Trophoblast cell (in vitro differentiated cells and primary cell): Measurements from ENCODE around the gene MUC5B.

Experiments used
- DNase-seq, 2 donors: peaks; one replicate each; pipeline ENCODE4 v3.0.0-alpha.2; 2016
- H2AFZ ChIP-seq: 2 replicates; pipeline ENCODE4 v1.6.1; 2013; ENCODE audit warnings: low read length, moderate library complexity, mild to moderate bottlenecking; ENCODE audit not compliant: insufficient read depth, poor library complexity
- H2AK5ac ChIP-seq: 2 replicates; pipeline ENCODE4 v1.6.1; 2013; ENCODE audit warnings: mild to moderate bottlenecking, low read length
- H2BK120ac ChIP-seq: 2 replicates; pipeline ENCODE4 v1.6.1; 2013; ENCODE audit warnings: low read length, mild to moderate bottlenecking, moderate library complexity; ENCODE audit not compliant: insufficient read depth, poor library complexity
- H2BK12ac ChIP-seq: 2 replicates; pipeline ENCODE4 v1.6.1; 2013; ENCODE audit warnings: mild to moderate bottlenecking, low read length, moderate library complexity
- H2BK5ac ChIP-seq: 2 replicates; pipeline ENCODE4 v1.6.1; 2013; ENCODE audit warnings: low read length, low read depth, moderate library complexity, mild to moderate bottlenecking; ENCODE audit not compliant: poor library complexity
- H3K14ac ChIP-seq: 2 replicates; pipeline ENCODE4 v1.6.1; 2013; ENCODE audit warnings: mild to moderate bottlenecking, low read length
- H3K18ac ChIP-seq: 2 replicates; pipeline ENCODE4 v1.6.1; 2013; ENCODE audit warnings: mild to moderate bottlenecking, low read length
- H3K23ac ChIP-seq: 2 replicates; pipeline ENCODE4 v1.6.1; 2013; ENCODE audit warnings: low read length
- H3K27ac ChIP-seq: 2 replicates; pipeline ENCODE4 v1.5.1; 2013; ENCODE audit warnings: low read depth, mild to moderate bottlenecking, inconsistent platforms, low read length, moderate library complexity
- H3K27me3 ChIP-seq: 2 replicates; pipeline ENCODE4 v1.6.1; 2013; ENCODE audit warnings: inconsistent platforms, mild to moderate bottlenecking, low read length, moderate library complexity; ENCODE audit not compliant: insufficient read depth
- H3K36me3 ChIP-seq, 2 experiments: 1 replicate in 1 of 2; 2 replicates in 1 of 2; pipeline ENCODE4 v1.6.1; 2013; ENCODE audit warnings: low read length in 2 of 2, mild to moderate bottlenecking in 2 of 2, moderate library complexity in 1 of 2; ENCODE audit not compliant: insufficient read depth in 2 of 2, control insufficient read depth in 1 of 2
- H3K4ac ChIP-seq: 2 replicates; pipeline ENCODE4 v1.6.1; 2013; ENCODE audit warnings: low read depth, mild to moderate bottlenecking, low read length, moderate library complexity
- H3K4me1 ChIP-seq, 2 experiments: 1 replicate in 1 of 2; 2 replicates in 1 of 2; pipeline ENCODE4 v1.6.1; 2013; ENCODE audit warnings: low read length in 2 of 2, mild to moderate bottlenecking in 2 of 2, moderate library complexity in 1 of 2; ENCODE audit not compliant: insufficient read depth in 2 of 2, control insufficient read depth in 1 of 2
- H3K4me2 ChIP-seq: 2 replicates; pipeline ENCODE4 v1.6.1; 2013; ENCODE audit warnings: inconsistent platforms, mild to moderate bottlenecking, low read length, moderate library complexity
- H3K4me3 ChIP-seq: 2 replicates; pipeline ENCODE4 v1.5.1; 2013; ENCODE audit warnings: mild to moderate bottlenecking, low read depth, low read length, inconsistent platforms
- H3K79me1 ChIP-seq: one replicate; pipeline ENCODE4 v1.6.1; 2013; ENCODE audit warnings: low read length
- H3K79me2 ChIP-seq: 2 replicates; pipeline ENCODE4 v1.6.1; 2013; ENCODE audit warnings: low read length, mild to moderate bottlenecking; ENCODE audit not compliant: control insufficient read depth, insufficient read depth, poor library complexity
- H3K9ac ChIP-seq: 2 replicates; pipeline ENCODE4 v1.6.1; 2013; ENCODE audit warnings: mild to moderate bottlenecking, low read length
- H3K9me3 ChIP-seq: 2 replicates; pipeline ENCODE4 v1.6.1; 2013; ENCODE audit warnings: low read depth, mild to moderate bottlenecking, control low read depth, inconsistent platforms, low read length; ENCODE audit not compliant: insufficient read depth
- H4K12ac ChIP-seq: 2 replicates; pipeline ENCODE4 v1.6.1; 2013; ENCODE audit warnings: low read depth, mild to moderate bottlenecking, low read length, moderate library complexity
- H4K8ac ChIP-seq: 2 replicates; pipeline ENCODE4 v1.6.1; 2013; ENCODE audit warnings: low read depth, mild to moderate bottlenecking, low read length, moderate library complexity
- H4K91ac ChIP-seq: one replicate; pipeline ENCODE4 v1.6.1; 2013; ENCODE audit warnings: low read depth, mild to moderate bottlenecking, low read length, moderate library complexity
- WGBS: extraction: QIAGEN DNeasy Blood & Tissue Kit; methylation state at CpG from one replicate; pipeline ENCODE4 v1.1.7; 2013; ENCODE audit warnings: missing lambda C conversion rate; ENCODE audit not compliant: insufficient read length, insufficient coverage; ENCODE audit errors: extremely low coverage; 5-methylcytosine and 5-hydroxymethylcytosine counted together

MUC5B gene

DNA sequence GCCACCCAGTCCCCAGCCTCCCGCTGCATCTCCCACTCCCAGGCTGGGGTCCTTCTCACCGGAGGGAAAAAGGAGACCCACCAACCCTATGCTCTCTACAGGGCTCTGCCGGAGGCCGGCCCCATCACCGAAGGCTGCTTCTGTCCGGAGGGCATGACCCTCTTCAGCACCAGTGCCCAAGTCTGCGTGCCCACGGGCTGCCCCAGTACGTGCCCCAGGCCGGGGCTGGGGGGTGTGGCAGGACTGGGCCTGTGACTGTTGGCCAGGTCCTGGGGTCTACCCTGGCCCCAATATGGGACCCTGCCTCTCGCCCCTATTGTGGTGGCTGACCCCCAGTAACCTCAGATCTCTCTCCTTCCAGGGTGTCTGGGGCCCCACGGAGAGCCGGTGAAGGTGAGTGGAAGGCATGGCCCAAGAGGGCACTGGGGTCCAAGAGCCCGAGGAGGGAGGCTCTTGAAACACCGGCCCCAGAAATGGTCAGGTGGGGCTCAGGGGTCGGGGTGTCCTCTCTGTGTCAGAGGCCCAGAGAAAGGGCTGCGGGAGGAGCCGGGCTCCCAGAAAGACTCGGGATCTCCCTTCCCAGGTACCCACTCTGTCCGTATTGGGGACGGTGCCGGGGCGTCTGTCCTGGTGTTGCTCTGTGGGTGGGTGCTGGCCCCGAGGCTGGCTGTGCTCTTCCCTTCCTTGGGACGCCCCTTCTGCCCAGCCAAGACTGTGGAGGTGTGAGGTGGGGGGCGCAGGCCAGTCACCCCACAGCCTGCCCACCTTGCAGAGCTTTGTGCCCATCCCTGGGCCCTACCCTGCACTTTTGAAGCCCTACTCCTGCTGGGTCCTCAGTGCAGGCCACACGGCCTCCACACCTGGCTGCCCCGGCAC, 26.1 kb upstream of the MUC5B start:
- peaks cover 37% of the 10 kb centered on the region for H3K9me3 ChIP-seq
- no peak overlapping the region for H3K18ac ChIP-seq
- H3K23ac ChIP-seq = no peak overlapping the region
- no peak overlapping the region for H4K8ac ChIP-seq
- no peak overlapping the region for H2AFZ ChIP-seq
- H3K27ac ChIP-seq = no peak overlapping the region
- H3K4ac ChIP-seq = no peak overlapping the region
- H3K14ac ChIP-seq = no peak overlapping the region
- no peaks in the 10 kb centered on the region for H3K79me2 ChIP-seq
- H3K9ac ChIP-seq = no peak overlapping the region
- H4K91ac ChIP-seq = no peak overlapping the region
- no peak overlapping the region for H3K4me3 ChIP-seq
- H4K12ac ChIP-seq = no peak overlapping the region
- H3K4me1 ChIP-seq = no peaks in the 10 kb centered on the region
- H3K36me3 ChIP-seq = no peaks in the 10 kb centered on the region
- no peak overlapping the region for H2BK120ac ChIP-seq
- no peak overlapping the region for H2BK5ac ChIP-seq
- no peak overlapping the region for H2AK5ac ChIP-seq
- H3K79me1 ChIP-seq = no peaks in the 10 kb centered on the region
- DNase-seq = no peak
- no peak overlapping the region for H2BK12ac ChIP-seq
- WGBS = no CpG with 5 or more reads among the region's 28 CpGs
- H3K27me3 ChIP-seq = no peaks in the 10 kb centered on the region
- no peak overlapping the region for H3K4me2 ChIP-seq

DNA sequence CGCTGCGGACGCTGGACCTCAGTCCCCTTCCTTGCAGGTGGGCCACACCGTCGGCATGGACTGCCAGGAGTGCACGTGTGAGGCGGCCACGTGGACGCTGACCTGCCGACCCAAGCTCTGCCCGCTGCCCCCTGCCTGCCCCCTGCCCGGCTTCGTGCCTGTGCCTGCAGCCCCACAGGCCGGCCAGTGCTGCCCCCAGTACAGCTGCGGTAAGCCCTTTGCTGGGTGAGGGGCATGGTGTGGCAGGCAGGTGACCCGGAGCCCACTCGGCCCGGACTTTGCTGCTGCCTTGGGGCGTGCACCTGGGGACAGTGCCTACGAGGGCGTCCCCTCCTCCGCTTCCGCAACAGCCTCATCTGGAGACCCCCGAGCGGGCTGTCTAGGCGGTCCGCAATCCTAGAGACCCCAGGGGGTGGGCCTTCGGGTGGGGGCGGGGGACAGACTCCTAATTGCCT, 25.4 kb upstream of the MUC5B start:
- Histone ChIP-seq H3K9ac (no peak overlapping the region), H3K4me2 (no peak overlapping the region)

DNA sequence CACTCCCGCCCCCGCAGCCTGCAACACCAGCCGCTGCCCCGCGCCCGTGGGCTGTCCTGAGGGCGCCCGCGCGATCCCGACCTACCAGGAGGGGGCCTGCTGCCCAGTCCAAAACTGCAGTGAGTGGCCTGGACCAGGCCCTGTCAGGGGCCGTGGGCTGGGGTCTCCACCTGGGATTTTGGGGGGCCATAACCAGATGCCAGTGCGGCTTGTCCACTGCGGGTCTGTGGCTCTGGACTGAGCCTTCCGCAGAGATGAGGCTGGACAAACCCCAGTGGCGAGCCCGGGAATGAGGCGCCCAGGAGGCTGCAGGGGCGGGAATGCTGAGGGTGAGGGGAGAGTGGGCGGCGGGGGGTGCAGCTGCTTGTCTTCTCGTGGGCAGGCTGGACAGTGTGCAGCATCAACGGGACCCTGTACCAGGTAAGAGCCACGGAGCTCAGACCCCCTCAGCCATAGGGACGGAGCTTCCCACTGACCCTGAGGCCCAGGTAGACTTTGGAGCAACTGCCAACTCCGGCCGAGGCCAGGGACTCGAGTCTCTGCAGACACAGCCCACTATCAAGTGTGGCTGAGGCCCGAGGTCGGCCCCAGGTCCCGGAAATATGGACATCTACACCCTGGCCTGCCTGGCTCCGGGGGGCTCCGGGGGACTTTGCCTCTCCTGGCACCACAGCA, 24.8 kb upstream of the MUC5B start:
- Histone ChIP-seq H4K91ac (no peak overlapping the region), H3K9me3 (peaks cover 27% of the 10 kb centered on the region), H2BK12ac (no peak overlapping the region), H4K12ac (no peak overlapping the region), H3K27me3 (no peaks in the 10 kb centered on the region), H3K27ac (no peak overlapping the region), H3K4me2 (no peak overlapping the region), H2BK5ac (no peak overlapping the region), H3K79me1 (no peaks in the 10 kb centered on the region), H2AK5ac (no peak overlapping the region), H3K36me3 (no peaks in the 10 kb centered on the region), H2AFZ (no peak overlapping the region), H3K4me1 (no peaks in the 10 kb centered on the region), H2BK120ac (no peak overlapping the region), H4K8ac (no peak overlapping the region), H3K18ac (no peak overlapping the region), H3K4me3 (no peak overlapping the region), H3K4ac (no peak overlapping the region), H3K9ac (no peak overlapping the region), H3K14ac (no peak overlapping the region), H3K23ac (no peak overlapping the region), H3K79me2 (no peaks in the 10 kb centered on the region)
- WGBS = no CpG with 5 or more reads among the region's 33 CpGs
- no peak for DNase-seq

More for the DNA sequence above, 25.4 kb upstream of the MUC5B start:
- Histone ChIP-seq H3K4me1 (no peaks in the 10 kb centered on the region), H3K18ac (no peak overlapping the region), H3K23ac (no peak overlapping the region), H3K79me1 (no peaks in the 10 kb centered on the region), H3K9me3 (peaks cover 32% of the 10 kb centered on the region), H2AK5ac (no peak overlapping the region), H2BK5ac (no peak overlapping the region), H2AFZ (no peak overlapping the region), H2BK120ac (no peak overlapping the region), H3K27me3 (no peaks in the 10 kb centered on the region), H3K4me3 (no peak overlapping the region), H4K12ac (no peak overlapping the region), H4K91ac (no peak overlapping the region), H3K36me3 (no peaks in the 10 kb centered on the region), H2BK12ac (no peak overlapping the region), H3K79me2 (no peaks in the 10 kb centered on the region), H3K4ac (no peak overlapping the region), H3K14ac (no peak overlapping the region), H3K27ac (no peak overlapping the region), H4K8ac (no peak overlapping the region)
- DNase-seq = no peak
- no CpG with 5 or more reads among the region's 29 CpGs for WGBS

DNA sequence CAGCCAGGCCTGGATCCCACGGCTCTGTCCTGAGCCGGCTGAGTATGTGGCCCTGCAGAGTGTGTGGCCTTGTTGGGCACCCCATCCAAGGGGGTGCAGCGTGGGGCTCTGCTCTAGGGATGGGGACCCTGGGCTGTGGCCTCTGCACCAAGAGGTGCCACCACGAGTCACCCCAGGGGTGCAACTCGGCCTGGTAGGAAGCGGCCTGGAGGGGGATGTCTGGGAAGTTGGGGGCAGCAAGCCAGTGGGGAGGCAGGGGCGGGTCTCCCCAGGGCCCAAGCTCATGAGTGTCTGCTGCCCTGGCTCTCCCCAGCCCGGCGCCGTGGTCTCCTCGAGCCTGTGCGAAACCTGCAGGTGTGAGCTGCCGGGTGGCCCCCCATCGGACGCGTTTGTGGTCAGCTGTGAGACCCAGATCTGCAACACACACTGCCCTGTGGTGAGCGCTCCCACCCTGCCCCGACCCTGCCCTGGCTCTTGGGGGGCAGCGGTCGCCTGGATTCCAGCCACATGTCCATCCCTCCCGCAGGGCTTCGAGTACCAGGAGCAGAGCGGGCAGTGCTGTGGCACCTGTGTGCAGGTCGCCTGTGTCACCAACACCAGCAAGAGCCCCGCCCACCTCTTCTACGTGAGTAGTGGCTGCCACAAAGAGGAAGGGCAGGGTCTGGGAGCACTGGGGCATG, 24.2 kb upstream of the MUC5B start:
- H2AK5ac ChIP-seq = no peak overlapping the region
- peaks cover 20% of the 10 kb centered on the region for H3K9me3 ChIP-seq
- H3K79me2 ChIP-seq = no peaks in the 10 kb centered on the region
- DNase-seq = no peak
- no peak overlapping the region for H4K8ac ChIP-seq
- H3K23ac ChIP-seq = no peak overlapping the region
- H2AFZ ChIP-seq = no peak overlapping the region
- H4K12ac ChIP-seq = no peak overlapping the region
- no peak overlapping the region for H2BK5ac ChIP-seq
- H3K18ac ChIP-seq = no peak overlapping the region
- no peak overlapping the region for H3K9ac ChIP-seq
- H3K4ac ChIP-seq = no peak overlapping the region
- H3K27ac ChIP-seq = no peak overlapping the region
- no peak overlapping the region for H3K14ac ChIP-seq
- H3K79me1 ChIP-seq = no peaks in the 10 kb centered on the region
- no peaks in the 10 kb centered on the region for H3K4me1 ChIP-seq
- no peak overlapping the region for H3K4me3 ChIP-seq
- no peak overlapping the region for H2BK12ac ChIP-seq
- WGBS = no CpG with 5 or more reads among the region's 26 CpGs
- H2BK120ac ChIP-seq = no peak overlapping the region
- H3K4me2 ChIP-seq = no peak overlapping the region
- no peaks in the 10 kb centered on the region for H3K36me3 ChIP-seq
- H3K27me3 ChIP-seq = no peaks in the 10 kb centered on the region
- no peak overlapping the region for H4K91ac ChIP-seq
